GM19099 (cell line): ENCODE measurements around the gene TTC7B.

Source experiments
- POLR2A ChIP-seq: IDR thresholded peaks from 3 replicates; pipeline ENCODE4 v1.6.1; 2011; ENCODE audit warnings: low read depth; ENCODE audit not compliant: insufficient read length; ENCODE audit errors: extremely low read depth

Gene TTC7B

DNA sequence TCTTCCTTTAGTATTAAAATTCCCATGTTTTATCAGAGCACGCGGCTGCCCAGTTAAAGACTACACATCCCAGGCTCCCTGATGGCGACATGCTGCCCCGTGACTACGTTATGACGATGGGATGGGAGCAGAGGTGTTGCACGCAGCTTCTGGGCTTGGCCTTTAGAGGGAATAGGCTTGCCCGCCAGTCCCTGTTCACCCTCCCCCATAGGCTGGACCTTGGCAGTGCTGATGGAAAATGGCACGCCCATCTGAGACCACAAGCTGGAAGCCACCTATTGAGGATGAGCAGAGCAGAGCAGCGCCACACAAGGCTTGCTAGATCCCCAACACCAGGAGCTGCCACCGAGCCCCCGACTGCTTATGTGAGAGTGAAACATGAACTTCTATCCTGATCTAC is 24.7 kb downstream of the TTC7B start:
- no peak for TF ChIP-seq POLR2A

DNA sequence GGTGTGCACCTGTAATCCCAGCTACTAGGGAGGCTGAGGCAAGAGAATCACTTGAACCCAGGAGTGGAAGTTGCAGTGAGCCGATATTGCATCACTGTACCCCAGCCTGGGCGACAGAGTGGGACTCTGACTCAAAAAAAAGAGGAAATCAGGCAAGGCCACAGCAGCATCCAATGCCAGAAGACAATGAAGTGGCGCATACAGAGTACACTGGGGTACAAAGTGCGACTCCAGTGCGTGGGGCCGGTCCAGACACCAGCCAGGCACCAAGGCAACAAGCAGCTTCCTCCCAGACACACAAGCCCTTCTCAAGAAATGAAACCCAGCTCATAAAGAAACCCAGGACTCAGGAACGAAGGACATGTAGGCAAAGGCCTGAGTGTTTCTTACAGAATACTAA is 28.2 kb downstream of the TTC7B start:
- TF ChIP-seq POLR2A, result no peak

DNA sequence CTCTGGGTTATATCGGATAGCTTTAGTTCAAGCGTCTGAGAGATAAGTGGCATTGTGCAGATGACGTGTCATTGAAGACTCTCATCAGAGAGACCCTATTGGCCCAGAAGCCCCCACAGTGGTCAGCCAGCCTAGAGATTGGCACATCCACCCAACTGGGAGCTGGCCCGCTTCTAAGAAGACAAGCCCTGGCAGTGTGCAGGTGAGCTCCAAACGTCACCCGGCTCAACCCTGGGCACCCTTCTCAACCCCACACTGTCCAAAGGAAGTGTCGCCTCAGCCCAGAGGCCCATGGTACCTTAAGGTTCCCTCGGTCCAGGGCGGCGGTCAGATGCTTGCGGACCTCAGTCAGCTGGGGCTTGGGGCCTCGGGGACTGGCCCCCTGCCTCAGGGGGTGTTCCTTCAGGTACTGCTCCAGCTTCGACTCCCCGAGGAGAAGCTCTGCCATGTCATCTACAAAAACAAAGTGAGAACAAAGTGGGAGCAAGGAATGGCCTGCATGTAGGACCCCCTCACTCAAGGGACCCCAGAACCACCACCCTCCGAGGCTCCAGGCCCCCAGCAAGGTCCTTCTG is 30.3 kb downstream of the TTC7B start:
- TF ChIP-seq POLR2A, result no peak

GRCh38 chr14:90785471-90785870 is 30.8 kb downstream of the TTC7B start:
- TF ChIP-seq POLR2A, result no peak

GRCh38 chr14:90784621-90785270 is 31.5 kb downstream of the TTC7B start:
- no peak for TF ChIP-seq POLR2A

DNA sequence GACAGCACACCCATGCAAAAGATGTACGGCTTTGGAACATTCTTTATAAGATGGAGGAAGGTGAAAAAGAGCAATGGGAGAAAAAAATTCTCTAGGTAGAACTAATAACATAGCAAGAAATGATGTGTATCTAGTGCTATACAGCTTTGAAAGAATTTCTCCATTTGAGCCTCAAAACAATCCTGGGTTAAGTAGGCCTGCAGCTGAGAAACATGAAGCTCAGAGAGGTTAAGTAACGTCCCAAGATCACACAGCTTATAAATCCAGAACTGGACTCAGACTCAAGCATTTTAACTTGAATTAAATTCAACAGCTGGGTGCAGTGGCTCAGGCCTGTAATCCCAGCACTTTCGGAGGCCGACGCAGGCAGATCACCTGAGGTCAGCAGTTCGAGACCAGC is 32.9 kb downstream of the TTC7B start:
- TF ChIP-seq POLR2A, result no peak

- no peak for TF ChIP-seq POLR2A
Observed at GRCh38 chr14:90782892-90783291, 33.3 kb downstream of the TTC7B start.

DNA sequence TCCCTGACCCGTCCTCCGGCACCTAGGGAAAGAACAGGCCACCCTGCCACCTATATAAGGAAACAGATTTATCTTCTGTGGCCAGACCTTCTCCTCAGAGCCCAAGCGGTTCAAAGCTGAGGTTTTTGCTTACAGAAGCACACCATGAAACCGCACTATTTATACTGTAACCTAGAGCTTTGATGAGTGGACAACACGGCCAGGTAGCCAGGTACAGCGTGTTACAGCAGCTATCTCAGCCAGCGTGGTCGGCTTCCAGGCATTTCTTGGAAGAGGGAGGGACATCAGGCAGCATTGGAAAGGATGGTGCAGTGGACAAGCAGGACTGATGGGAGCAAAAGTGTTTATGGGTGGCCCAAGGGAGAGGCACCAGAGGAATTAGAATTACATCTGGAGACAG is 34.4 kb downstream of the TTC7B start:
- no peak for TF ChIP-seq POLR2A

DNA sequence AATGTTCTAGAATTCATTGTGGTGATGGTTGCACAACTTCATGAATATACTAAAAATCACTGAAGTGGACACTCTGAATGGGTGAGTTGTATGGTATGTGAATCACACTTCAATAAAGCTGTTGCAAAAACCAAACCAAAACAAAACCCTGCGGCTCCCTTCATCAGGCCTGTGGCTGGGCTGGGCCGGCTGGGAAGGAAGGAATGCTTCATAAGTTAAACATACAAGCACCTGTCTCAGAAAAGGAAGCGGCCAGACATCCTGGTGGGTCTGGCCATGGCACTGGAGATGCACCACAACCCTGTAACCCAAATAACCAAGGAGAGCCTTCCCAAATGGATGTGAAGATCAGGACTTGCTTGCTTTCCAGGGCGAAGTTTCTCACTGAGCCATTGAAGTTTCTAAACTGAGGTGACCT is 34.9 kb downstream of the TTC7B start:
- TF ChIP-seq POLR2A, result no peak

DNA sequence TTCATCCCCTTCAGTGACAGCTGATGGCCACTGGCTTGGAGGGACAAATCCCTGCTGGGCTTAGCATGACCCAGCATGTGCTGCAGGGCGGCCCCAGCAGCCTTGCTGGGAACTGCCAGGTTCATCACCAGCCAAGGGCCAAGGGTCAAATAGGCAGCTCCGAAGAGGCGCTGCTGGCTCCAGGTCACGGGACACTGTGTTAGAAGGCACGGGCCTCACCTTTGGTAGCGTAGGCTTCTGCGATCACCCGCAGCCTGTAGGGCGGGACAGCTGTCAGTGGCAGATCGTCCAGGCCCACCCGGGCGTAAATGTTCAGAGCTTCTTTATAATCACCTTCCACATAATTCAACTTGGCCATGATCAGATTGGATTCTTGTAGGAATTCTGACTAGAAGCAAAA is 35.7 kb downstream of the TTC7B start:
- TF ChIP-seq POLR2A, result no peak

DNA sequence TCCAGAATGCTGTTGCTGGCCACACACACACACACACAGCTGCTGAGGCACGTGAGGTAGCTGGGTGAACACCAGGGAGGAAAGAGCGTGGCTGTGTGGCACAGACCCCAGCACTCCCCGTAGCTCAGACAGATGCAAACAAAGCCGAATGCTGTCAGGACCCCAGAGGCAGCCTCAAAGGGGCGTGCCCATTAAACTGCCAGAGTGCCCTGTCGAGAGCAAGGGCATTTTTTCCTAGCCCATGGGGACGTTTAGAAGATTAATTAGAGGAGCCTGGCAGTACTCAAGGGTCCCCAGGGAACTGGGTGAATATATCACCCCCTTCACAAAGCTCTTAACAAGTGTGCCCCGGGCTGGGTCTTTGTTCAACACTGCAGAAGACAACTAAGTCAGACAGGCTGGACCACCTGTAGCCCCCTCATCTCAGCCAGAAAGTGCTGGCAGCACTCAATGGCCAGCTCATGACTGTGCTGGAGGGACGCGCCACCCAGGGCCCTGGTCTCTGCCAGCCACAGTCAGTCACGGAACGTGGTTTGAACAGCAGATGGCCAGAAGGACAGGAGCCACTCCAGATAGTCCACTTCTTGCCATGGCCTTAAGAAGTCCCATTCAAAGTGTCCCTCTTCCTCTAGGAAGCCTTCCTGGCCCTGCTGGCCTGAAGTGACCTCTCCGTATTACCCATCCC is 37.5 kb downstream of the TTC7B start:
- TF ChIP-seq POLR2A, result no peak

DNA sequence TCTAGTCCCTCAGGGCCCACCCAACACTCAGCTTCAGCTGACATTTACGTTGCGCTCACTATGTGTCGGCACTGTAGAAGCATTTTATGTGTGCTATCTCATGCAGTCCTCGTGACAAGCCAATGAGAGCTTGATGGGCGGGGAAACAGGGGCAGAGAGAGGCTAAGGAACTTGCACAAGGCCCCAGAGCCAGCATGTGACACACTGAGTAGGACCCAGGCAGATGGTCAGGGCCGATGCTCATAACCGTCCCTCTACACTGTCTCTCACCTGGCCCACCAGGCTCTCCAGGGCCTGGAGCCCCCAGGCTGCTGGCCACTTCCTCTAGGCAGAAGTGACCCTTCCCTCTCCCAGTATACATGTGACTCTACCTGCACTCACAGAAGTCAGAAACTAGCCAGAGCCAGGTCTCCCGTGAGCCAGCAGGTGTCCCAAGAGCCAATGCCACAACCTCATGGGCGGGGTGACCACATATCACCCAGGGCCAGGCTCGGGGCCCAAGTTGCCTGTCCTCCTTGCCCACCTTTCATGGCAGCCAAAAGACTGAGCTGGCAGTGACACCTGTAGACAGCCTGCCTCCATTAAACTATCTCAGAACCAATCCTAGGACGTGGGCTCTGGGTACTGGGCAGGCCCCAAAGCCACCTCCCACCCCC is 38.3 kb downstream of the TTC7B start:
- TF ChIP-seq POLR2A, result no peak

DNA sequence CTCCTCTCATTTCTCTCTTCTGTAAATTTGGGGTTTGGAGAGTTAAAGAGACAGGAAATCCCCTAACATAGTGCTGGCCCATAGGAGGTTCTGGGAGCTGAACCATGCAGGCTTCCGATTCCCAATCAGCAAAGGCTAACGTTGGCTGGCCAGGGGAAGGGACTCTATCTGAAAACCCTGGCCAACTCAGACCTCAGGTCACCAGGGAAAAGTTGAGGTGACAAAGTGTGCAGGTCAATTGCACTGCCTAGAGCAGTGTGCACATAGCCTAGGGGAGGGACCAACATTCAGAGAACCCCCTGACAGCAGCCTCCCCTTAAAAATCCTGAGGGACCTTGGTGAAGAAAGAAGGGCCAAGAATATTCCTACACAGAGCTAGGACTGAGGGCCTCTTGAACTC is 38.9 kb downstream of the TTC7B start:
- no peak for TF ChIP-seq POLR2A

DNA sequence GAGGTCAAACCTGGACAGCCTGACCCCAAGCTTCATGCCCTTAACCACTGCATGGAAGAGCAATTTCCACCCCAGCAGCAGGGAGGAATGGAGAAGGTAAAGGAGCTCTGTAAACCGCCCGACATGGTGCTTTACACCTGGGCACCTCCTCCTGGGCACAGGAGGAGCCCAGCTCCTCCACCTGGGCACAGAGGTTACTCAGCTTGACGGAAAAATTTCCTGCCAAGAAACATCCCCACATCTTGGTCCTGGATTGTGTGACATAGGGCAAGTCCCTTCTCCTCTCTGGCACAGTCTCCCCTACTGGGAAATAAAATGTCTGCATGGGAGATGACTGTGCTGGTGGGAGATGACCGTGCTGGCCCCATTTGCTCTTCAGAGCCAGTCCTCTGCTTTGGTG is 40.8 kb downstream of the TTC7B start:
- TF ChIP-seq POLR2A, result no peak

- TF ChIP-seq POLR2A, result no peak
Observed at GRCh38 chr14:90774316-90774715, 41.9 kb downstream of the TTC7B start.

GRCh38 chr14:90773705-90774104 is 42.5 kb downstream of the TTC7B start:
- no peak for TF ChIP-seq POLR2A
